GM21360 (cell line): ENCODE measurements around the gene ATP11B.
"Not testable (repeated sequence)": the region's sequence is repeated elsewhere in the genome, so short reads cannot be mapped to it uniquely, and the experiment has no call there.

Experiments
- ATAC-seq: cut with Tn5 transposase; IDR thresholded peaks from one replicate; pipeline ENCODE4 v1.9.1; 2021; ENCODE audit warnings: mild to moderate bottlenecking, moderate library complexity; ENCODE audit not compliant: unreplicated experiment

ATP11B gene

DNA sequence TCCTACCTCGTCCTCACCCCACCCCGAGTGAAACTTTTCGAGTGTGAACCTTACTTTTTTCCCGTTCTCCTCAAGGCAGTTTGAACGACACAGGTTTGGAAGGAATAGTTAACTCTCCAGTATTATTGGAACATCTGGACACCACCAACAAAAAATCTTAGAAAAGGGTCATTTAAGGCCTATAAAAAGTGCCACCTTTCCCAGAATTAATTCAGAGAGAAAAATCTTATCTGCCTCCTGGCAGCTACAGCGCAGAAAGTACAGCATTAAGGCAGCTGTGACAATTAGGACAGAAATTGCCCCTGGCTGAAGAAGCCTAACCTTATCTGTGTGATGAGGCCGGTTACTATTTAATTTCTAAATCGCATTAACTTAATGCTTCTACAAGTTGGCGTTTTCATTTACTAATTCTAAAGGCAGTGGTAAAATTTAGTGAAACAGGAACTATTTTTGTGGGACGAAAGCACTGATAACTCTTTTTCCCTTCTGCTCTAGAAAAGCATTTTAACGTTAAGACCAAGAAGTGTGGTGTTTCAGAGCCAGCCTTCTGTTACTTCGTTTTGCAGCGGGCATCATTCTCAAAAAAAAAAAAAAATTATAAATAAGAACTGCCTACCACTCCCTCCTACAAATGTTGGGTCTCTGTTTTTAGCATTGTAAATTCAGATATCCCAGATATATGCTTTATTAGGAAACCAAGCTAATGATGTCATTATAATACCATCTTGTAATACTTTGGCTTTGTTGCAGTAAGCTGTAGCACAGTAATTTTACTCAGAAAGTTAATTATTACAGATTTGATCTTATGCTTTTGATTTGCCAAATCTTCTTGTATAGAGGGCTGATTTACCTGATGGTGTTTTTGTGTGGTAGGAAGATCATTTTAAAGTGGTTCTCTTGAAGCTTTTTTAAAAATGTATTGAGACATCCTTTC is 1.4 kb downstream of the ATP11B start:
- ATAC-seq = no peak

DNA sequence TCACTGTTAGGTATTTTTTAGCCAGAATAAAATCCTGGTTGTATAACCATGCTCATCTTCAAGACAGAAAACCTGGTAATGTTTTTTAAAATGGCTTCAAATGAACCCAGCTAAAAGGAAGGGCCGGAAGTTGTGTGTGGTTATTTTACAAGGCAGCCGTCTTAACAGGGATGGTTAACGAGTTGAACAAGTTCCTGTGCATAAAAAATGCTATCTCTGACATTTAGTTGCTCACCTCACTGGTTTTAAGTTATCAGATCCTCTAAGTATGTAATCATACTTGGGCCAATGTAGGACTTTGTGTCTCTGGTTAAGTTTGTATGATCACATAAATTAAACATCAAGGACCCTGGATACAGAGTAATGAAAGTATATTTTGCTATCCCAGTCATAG is 2.1 kb downstream of the ATP11B start:
- ATAC-seq = no peak

DNA sequence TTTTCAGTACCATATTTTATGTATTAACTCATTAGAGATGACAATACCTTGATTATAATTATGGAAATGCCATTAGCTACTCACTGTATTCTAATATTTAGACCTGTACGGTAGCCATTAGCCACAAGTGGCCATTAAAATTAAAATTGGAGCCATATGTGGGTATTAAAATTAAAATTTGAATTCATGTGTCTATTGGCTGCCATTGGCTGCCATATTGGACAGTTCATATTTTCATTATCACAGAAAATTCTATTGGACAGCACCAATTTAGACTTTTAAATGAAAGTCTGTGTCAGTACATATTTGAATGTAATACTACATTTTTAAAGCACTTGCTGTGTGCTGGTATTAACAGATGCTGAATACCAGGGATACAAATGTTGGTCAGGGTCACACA is 3.0 kb downstream of the ATP11B start:
- ATAC-seq = no peak

DNA sequence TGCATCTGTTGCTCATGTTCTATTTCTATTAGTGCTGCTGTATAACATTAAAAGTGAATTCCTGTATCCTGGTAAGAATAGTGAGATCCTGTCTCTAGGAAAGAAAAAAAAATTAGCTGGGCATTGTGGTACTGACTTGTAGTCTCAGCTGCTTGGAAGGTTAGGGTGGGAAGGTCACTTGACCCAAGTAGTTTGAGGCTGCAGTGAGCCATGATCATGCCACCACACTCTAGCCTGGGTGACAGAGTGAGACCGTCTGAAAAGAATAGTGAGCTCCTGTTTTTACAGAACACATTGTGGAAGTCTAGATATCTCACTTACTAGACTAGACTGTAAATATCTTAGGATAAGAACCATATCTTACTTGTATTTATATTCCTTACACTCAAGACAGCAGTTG is 4.6 kb downstream of the ATP11B start:
- no peak for ATAC-seq

DNA sequence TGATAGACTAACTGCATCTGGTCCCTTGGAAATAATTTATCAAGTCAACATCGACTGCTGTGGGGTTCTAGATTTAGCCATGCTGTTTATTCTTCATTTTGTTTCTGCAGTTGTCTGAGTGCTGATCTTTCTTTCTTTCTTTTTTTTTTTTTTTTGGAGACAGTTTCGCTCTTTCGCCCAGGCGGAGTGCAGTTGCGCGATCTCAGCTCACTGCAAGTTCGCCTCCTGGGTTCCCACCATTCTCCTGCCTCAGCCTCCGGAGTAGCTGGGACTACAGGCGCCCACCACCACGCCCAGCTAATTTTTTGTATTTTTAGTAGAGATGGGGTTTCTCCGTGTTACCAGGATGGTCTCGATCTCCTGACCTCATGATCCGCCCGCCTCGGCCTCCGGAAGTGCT is 5.8 kb downstream of the ATP11B start:
- not testable (repeated sequence) for ATAC-seq

DNA sequence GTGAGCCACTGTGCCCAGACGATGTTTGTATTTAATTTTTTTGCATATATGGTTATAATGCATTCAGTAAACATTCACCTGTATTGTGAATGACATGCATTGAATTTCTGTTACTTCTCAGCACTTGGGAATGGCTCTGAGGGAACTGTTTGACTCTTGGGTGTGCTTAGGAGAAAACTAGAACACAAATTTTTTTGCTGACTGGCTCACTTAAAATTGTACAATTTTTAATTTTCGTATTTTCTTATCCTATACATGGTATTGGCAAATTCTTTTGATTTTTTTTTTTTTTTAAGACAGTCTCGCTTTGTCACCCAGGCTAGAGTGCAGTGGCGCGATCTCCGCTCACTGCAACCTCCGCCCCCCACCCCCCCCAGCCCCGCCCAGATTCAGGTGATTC is 7.2 kb downstream of the ATP11B start:
- ATAC-seq = no peak

DNA sequence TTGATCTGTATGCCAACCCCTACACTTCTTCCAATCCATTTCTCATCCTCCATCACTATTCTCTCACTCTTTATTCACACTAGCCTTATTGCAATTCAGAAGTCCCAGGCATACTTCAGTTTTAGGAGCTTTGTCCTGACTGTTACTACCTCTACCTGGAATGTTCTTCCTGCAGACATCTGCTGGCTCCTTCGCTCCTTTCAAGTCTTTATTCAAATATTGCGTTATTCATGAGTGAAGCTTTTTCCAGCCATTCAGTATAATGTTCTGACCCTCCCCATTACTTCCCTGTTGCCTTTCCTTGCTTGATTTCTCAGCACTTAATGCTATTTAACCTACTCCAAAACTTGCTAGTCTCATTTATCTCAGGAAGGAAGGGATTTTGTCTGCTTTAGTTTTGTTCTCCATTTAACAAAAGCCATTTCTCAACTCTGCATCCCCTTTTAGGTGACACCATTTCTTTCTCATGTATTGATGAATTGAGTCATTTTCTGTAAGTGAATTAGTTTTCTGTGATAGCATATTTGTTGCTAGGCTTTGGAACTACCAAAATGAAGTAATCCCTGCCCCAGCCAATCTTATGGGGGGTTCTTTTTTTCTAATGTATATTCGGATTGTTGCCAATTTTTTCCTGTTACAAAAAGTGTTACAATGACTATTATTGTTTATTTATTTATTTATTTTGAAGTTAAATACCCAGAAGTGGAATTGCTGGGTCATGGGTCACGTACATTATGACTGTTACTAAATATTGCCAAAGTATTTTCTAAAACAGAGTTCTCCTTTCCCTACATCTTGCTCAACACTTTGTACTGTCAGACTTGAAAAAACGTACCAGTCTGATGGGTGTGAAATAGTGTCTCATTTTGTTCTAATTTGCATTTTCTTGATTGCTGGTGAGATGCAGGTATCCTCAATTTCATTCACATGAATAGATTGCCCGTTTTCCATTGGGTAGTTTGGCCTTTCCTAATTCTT is 9.4 kb downstream of the ATP11B start:
- no peak for ATAC-seq

DNA sequence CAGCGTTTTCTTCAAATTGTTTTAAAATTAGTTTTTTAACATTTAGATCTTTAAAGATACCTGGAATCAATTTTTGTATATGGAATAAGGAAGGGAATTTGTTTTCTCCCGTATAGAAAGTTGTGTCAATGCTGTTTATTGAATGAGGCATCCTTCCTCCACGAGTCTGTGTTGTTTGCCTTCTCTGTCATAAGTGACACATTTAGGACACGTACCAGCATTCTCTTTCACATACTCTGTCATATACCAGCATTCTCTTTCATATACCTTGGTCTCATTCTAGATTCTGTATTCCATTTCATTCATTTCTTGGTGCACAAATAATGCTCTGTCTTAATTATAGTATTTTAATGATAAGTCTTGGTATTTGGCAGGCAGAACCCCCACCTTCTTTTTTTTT is 10.3 kb downstream of the ATP11B start:
- no peak for ATAC-seq

DNA sequence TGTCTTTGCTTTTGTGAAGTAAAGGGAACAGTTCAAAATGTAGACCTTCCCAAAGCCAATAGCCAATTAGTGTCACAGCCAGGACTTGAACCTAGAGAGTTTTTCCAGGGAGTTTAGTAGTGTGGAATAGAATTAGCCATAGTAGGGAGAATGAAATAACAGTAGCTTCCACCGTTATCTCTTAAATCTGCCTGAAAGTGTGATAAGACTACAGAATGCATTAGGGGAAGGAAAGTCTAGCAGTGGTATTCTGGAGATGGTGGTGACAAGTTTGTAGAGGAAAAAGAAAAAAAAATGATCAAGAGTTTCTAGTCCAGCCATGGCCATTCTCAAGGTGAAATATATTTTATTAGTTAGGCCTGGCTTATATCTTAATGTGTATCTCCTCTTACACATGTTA is 13.8 kb downstream of the ATP11B start:
- ATAC-seq = no peak

DNA sequence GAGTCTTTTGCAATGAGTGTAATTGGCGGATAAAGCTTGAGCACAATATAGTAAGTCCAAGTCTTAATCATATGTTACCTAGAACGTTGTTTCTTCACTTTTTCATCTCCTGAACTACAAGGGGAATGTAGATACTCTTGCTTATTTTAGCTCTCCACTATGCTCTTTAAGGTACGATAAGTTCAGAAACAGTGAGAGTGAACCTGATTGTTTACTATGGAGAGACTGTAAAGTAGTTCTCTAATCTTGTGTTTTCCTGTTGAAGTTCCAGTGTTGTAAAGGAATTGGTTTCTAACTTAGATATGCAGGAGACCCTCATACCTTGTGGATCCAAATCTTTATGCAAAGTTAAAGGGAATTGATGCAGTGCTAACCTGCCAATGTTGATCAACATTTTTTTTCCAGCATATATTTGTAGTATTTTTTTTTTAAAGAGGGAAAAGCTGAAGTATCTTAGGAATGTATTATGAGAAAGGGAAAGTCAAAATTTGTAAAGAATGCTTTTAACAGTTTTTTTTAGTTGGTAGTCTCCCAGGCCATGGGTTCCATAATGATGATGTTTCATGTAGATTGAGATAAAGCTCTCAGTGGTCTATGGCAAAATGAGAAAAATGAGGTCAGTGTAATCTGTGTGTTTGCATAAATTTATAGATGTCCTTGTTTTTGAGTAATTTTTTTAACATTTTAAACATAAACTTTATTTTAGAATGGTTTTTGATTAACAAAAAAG is 14.9 kb downstream of the ATP11B start:
- no peak for ATAC-seq

DNA sequence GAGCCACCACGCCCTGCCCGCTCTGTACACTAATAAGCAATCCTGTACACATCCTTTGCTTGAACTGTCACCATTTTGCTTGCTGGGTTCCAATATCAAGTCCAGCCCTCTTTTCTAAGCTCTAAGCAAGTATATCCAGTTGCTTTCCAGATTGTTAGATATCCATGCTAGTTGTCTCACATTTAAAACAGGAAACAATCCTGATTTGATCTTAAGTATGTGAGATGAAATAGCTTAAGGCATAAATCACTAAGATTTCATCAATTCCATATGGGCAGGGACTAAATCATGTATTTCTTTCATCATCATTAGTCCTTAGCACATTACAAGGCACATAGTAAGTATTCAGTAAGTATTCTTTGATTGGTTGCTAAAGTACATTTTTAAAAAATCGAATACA is 16.2 kb downstream of the ATP11B start:
- no peak for ATAC-seq

DNA sequence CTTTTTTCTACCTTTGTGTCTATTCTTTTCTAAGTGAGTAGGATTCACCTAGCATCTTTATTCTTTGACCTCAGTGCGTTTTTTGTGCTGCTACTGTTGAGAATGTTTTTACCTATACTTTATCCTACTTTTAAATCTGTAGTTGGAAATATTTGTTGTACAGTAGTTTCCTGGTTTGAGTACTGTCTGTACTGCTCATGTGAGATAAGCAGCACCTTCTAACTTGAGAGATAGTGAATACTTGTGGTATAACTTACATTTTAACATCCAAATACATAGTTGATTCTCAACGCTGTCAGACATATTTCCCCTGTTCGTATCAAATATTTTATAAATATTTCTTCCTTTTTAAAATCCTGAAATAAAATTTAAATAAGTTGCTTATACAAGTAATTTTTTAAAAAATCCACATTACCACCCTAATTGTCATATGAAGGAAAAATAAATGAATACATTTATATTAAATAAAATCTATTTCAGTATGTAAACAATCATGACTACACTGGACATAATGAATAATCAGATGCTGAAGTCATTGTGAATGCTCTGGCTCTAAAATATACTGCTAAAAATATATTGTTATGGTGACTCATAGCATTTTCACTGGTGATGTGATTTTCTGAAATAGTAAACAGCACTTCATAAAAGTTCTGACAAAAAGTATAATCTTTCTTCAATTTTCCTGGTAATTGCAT is 17.4 kb downstream of the ATP11B start:
- ATAC-seq = no peak

DNA sequence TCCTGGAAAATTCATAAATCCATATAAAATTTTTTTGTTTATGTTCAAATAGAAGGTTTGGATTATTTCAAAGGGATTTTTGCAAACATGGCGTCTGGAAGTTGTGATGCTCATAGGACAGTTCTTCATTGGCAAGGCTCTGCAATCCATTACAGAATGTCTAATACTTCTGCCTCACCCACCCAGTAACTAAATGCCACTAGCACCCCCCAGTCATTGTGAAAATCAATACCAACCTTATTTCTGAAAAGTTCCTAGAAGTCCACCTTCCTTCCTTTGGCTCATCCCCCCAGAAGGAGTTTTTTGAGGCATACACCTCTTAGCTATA is 17.9 kb downstream of the ATP11B start:
- ATAC-seq = no peak

DNA sequence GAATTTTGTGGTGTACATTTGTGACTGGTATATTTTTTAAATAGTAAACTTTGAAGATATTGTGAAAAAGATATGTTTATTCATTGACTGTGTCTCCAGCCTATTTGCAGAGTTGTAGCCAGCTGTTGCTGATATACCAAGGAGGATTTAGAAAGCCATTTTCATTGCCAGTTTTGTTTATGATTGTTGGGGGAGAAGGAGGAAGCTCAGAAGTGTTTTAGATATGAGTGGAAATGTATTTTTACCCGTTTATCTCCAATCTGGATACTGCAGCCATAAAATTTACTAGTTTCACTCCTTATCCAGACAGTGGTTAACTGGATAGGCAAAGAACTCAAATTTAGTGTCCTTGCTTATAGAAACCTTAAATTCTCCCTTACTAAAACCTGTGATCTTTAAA is 18.8 kb downstream of the ATP11B start:
- ATAC-seq = no peak

DNA sequence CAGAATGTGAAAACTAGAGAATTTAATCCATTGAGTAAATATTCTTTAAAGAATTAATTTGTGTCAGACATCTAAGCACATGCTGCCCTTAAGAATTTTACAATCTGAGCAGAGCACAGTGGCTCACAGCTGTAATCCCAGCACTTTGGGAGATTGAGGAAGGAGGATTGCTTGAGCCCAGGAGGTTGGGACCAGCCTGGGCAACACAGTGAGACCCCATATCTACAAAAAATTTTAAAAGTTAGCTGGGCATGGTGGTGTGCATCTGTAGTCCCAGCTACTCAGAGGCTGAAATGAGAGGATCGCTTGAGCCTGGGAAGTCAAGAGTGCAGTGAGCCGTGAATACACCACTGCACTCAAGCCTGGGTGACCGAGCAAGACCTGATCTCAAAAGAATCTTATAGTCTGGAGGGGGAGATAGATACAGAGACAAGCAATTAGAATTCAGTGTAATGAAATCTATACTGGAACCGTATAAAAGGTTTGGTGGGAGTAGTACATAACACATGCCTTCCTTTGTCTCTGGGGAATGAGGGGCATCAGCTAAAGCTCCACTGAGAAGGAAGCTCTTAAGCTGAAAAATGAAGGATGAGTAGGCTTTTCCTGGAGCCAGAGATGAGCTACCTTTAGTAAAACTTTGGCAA is 21.2 kb downstream of the ATP11B start:
- ATAC-seq = no peak

DNA sequence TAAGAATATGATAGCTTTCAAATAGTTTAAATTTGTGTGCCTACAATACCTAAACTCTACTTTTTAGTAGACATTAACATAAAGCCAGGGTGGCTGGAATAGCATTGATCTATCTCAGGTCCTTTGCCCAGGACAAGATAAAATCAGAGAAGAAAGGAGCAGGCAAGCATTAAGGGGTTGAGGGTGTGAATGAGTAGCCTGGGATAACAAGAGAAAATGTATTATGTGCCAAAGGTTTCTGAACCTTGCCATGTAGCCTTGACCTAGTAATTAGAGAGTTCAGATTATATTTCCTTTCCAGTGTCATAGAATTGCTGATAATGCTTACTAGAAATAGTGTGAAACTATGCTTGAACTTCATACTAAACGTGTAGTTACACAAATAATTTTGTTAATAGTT is 22.9 kb downstream of the ATP11B start:
- ATAC-seq = no peak

DNA sequence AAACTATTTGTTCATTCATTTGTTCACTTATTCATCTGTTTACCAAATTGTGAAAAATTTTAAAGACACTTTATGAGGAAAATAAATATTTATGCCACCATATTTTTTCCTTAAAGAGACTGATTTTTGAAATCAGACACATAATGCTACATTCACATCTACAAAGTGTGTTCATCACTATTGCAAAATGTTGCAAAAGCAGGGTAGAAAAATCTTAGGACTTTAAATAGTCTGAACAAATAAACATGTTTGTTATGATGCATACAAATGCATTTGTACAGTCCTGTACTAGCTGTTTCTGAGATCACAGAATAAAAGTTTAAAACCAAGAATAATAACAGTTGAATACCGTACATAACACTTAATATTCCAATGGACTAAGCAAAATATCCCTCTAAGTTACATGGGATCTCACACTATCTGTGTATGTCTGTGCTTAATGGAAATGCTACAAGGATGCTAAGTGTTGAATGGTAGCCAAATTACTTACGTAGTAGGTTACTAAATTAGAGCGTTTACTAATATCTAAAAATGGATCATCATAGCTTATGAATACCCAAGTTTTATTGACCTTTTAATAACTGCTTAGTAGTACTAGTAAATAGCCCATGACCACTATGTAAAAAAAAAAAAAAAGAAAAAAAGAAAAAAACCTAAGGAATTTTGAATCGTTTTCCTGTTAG is 25.1 kb downstream of the ATP11B start:
- no peak for ATAC-seq

DNA sequence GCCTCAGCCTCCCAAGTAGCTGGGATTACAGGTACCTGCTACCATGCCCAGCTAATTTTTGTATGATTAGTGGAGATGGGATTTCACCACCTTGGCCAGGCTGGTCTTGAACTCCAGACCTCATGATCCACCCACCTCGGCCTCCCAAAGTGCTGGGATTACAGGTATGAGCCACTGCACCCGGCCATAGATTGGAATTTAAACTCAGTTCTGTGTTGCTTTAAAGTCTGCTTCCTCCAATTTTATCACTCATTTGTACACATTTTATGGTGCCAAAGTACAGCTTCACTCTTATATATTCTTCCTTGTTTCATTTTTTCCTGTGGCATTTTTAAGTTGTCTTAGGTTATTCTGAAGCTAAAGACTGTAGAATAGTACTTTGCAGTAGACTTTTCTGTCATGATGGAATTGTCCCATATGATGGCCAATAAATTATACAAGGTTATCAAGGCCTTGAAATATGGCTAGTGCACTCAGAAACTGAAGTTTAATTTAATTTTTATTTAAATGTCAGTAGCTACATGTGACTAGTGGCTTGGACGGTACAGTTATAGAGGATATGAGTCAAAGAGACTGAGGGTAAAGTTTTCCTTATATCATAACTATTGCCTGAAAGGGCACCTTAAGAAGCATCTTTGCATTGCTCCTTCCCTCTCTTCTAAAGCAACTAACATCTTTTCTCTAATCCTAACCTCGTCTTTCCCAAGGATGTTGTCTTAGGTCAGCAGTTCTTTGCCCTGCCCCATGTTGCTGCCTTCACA is 28.1 kb downstream of the ATP11B start:
- ATAC-seq = no peak

DNA sequence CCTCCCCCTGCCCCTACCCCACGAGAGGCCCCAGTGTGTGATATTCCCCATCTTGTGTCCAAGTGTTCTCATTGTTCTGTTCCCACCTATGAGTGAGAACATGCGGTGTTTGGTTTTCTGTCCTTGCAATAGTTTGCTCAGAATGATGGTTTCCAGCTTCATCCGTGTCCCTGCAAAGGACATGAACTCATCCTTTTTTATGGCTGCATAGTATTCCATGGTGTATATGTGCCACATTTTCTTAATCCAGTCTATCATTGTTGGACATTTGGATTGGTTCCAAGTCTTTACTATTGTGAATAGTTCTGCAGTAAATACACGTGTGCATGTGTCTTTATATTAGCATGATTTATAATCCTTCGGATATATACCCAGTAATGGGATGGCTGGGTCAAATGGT is 29.0 kb downstream of the ATP11B start:
- ATAC-seq = not testable (repeated sequence)
